H1 (cell line): ENCODE measurements around the gene ZNF837. TPM values are rescaled to one million over a fixed set of nuclear protein-coding genes. Genes with fewer than 3 reads are reported as not detected.

Experiments used
- CTCF ChIA-PET: fragments of 300-600 bp; sonication (Branson Sonifier 250); formaldehyde crosslinking; loops from one replicate; lab custom pipeline; 2021; ENCODE audit not compliant: partially characterized antibody; lab: Charles Lee
- POLR2A ChIA-PET: fragments of 300-600 bp; sonication (Branson Sonifier 250); formaldehyde crosslinking; loops from one replicate; lab custom pipeline; 2021; ENCODE audit warnings: inconsistent platforms; ENCODE audit not compliant: partially characterized antibody; lab: Charles Lee
- DNase-seq, 2 experiments: peaks; one replicate each; pipeline versions ENCODE4 v3.0.0 to v3.0.0-alpha.2; 2010 to 2022; ENCODE audit warnings: low spot score in 2 of 2, low read depth in 1 of 2, mixed read lengths in 1 of 2
- FAIRE-seq: peaks from 2 replicates; lab custom pipeline; 2011; peaks lifted over from hg19 to GRCh38; lab: Jason Lieb, UNC
- H2AFZ ChIP-seq: 2 replicates; pipeline ENCODE4 v1.8.1; 2012; ENCODE audit warnings: low read length, inconsistent platforms
- H2AK5ac ChIP-seq: 2 replicates; pipeline ENCODE4 v1.6.1; 2013; ENCODE audit warnings: low read depth, low read length
- H2BK120ac ChIP-seq: replicated peaks from 2 replicates; pipeline ENCODE3; 2013; ENCODE audit warnings: low read depth, low read length, inconsistent platforms
- H2BK12ac ChIP-seq: 2 replicates; pipeline ENCODE4 v1.6.1; 2013; ENCODE audit warnings: low read depth, low read length
- H2BK15ac ChIP-seq: 2 replicates; pipeline ENCODE4 v1.6.1; 2013; ENCODE audit warnings: low read length
- H2BK20ac ChIP-seq: 2 replicates; pipeline ENCODE4 v1.6.1; 2013; ENCODE audit warnings: low read length
- H2BK5ac ChIP-seq: 2 replicates; pipeline ENCODE4 v1.6.1; 2013; ENCODE audit warnings: low read depth, low read length
- H3K14ac ChIP-seq: 2 replicates; pipeline ENCODE4 v1.6.1; 2013; ENCODE audit warnings: inconsistent platforms; ENCODE audit not compliant: insufficient read length
- H3K18ac ChIP-seq: 2 replicates; pipeline ENCODE4 v1.6.1; 2013; ENCODE audit warnings: low read length; ENCODE audit errors: extremely low read depth
- H3K23ac ChIP-seq: 2 replicates; pipeline ENCODE4 v1.6.1; 2013; ENCODE audit warnings: inconsistent platforms; ENCODE audit not compliant: insufficient read length
- H3K23me2 ChIP-seq: 2 replicates; pipeline ENCODE4 v1.6.1; 2013; ENCODE audit warnings: low read depth, low read length
- H3K27ac ChIP-seq: 2 replicates; pipeline ENCODE4 v1.6.1; 2011; ENCODE audit warnings: low read depth, low read length, inconsistent platforms
- H3K27me3 ChIP-seq, 4 experiments: replicated peaks in 1 of 4; 1 replicate in 1 of 4; 2 replicates in 3 of 4; pipeline versions ENCODE4 v1.6.1 to v1.8.1; 2011 to 2013; ENCODE audit warnings: low read length in 3 of 4, mild to moderate bottlenecking in 3 of 4, inconsistent platforms in 2 of 4, mixed read lengths in 2 of 4, moderate library complexity in 1 of 4; ENCODE audit not compliant: control insufficient read depth in 3 of 4, insufficient read depth in 3 of 4; ENCODE audit errors: extremely low read depth in 1 of 4
- H3K36me3 ChIP-seq, 4 experiments: 2 replicates each; pipeline versions ENCODE4 v1.6.1 to v1.8.1; 2011 to 2013; ENCODE audit warnings: mild to moderate bottlenecking in 4 of 4, low read length in 3 of 4, moderate library complexity in 2 of 4, control low read depth in 1 of 4, inconsistent platforms in 1 of 4; ENCODE audit not compliant: insufficient read depth in 4 of 4, control insufficient read depth in 2 of 4
- H3K4ac ChIP-seq: replicated peaks from 2 replicates; pipeline ENCODE3; 2013; ENCODE audit warnings: low read length, low read depth, mixed read lengths, inconsistent platforms; ENCODE audit not compliant: insufficient read length
- H3K4me1 ChIP-seq, 4 experiments: replicated peaks in 1 of 4; 1 replicate in 1 of 4; 2 replicates in 3 of 4; pipeline versions ENCODE4 v1.6.1 to v1.8.1; 2011 to 2013; ENCODE audit warnings: low read length in 3 of 4, inconsistent platforms in 2 of 4, mixed read lengths in 1 of 4; ENCODE audit not compliant: insufficient read depth in 4 of 4, control insufficient read depth in 3 of 4
- H3K4me2 ChIP-seq, 2 experiments: 2 replicates each; pipeline versions ENCODE4 v1.6.1 to v1.8.1; 2011 to 2013; ENCODE audit warnings: low read depth in 2 of 2, low read length in 2 of 2, control low read depth in 1 of 2, inconsistent platforms in 1 of 2, mild to moderate bottlenecking in 1 of 2; ENCODE audit not compliant: insufficient read depth in 1 of 2
- H3K4me3 ChIP-seq, 4 experiments: fragments of 200-600, 300-600 bp in 1 of 4; sonication (generic), shearing (Covaris generic), sonication (Bioruptor Twin) in 1 of 4; 2 replicates each; pipeline versions ENCODE4 v1.5.1 to v1.8.1; 2011 to 2016; ENCODE audit warnings: low read length in 4 of 4, low read depth in 3 of 4, control low read depth in 2 of 4, inconsistent platforms in 2 of 4, mild to moderate bottlenecking in 2 of 4, mixed read lengths in 1 of 4, moderate library complexity in 1 of 4; ENCODE audit not compliant: insufficient read depth in 2 of 4; ENCODE audit errors: extremely low read depth in 1 of 4
- H3K56ac ChIP-seq: replicated peaks from 2 replicates; pipeline ENCODE3; 2013; ENCODE audit warnings: low read depth, mild to moderate bottlenecking, mixed read lengths, low read length, inconsistent platforms; ENCODE audit not compliant: insufficient read length
- H3K79me1 ChIP-seq: 2 replicates; pipeline ENCODE4 v1.6.1; 2013; ENCODE audit warnings: low read depth, low read length, control low read depth
- H3K79me2 ChIP-seq, 2 experiments: 2 replicates each; pipeline versions ENCODE4 v1.6.1 to v1.8.1; 2012 to 2013; ENCODE audit warnings: low read length in 2 of 2, mild to moderate bottlenecking in 2 of 2, inconsistent platforms in 1 of 2; ENCODE audit not compliant: insufficient read depth in 2 of 2, control insufficient read depth in 1 of 2
- H3K9ac ChIP-seq, 4 experiments: replicated peaks in 1 of 4; 1 replicate in 1 of 4; 2 replicates in 3 of 4; pipeline versions ENCODE4 v1.6.1 to v1.8.1; 2011 to 2013; ENCODE audit warnings: low read depth in 3 of 4, low read length in 3 of 4, control low read depth in 2 of 4, mild to moderate bottlenecking in 2 of 4, moderate library complexity in 2 of 4, inconsistent platforms in 1 of 4; ENCODE audit errors: extremely low read depth in 1 of 4
- H3K9me3 ChIP-seq, 2 experiments: 2 replicates each; pipeline versions ENCODE4 v1.6.1 to v1.8.1; 2012 to 2013; ENCODE audit warnings: mild to moderate bottlenecking in 2 of 2, moderate library complexity in 2 of 2, control low read depth in 1 of 2, inconsistent platforms in 1 of 2, low read depth in 1 of 2, low read length in 1 of 2, mixed read lengths in 1 of 2; ENCODE audit not compliant: insufficient read depth in 2 of 2
- H4K20me1 ChIP-seq, 2 experiments: replicated peaks in 1 of 2; 2 replicates each; pipeline versions ENCODE3 to v1.8.1; 2011 to 2013; ENCODE audit warnings: inconsistent platforms in 2 of 2, low read length in 2 of 2, mild to moderate bottlenecking in 1 of 2; ENCODE audit not compliant: insufficient read depth in 2 of 2, control insufficient read depth in 1 of 2
- H4K5ac ChIP-seq: 2 replicates; pipeline ENCODE4 v1.6.1; 2013; ENCODE audit warnings: low read length, low read depth, mixed read lengths, inconsistent platforms; ENCODE audit not compliant: insufficient read length
- H4K8ac ChIP-seq: 2 replicates; pipeline ENCODE4 v1.8.0; 2013; ENCODE audit warnings: mild to moderate bottlenecking, moderate library complexity, low read length, inconsistent platforms; ENCODE audit not compliant: insufficient read depth; ENCODE audit errors: extremely low read depth
- H4K91ac ChIP-seq: replicated peaks from 2 replicates; pipeline ENCODE3; 2013; ENCODE audit warnings: low read length, mixed read lengths, inconsistent platforms; ENCODE audit not compliant: insufficient read length
- ASH2L ChIP-seq: fragments of 200-600, 300-600 bp; sonication (generic); IDR thresholded peaks from one replicate; pipeline ENCODE4 v1.7.1; 2017; ENCODE audit warnings: low read length
- EP300 ChIP-seq, 2 experiments: IDR thresholded peaks; 1 replicate in 1 of 2; 2 replicates in 1 of 2; pipeline ENCODE4 v1.6.1; 2011 to 2012; ENCODE audit warnings: low read depth in 2 of 2, low read length in 2 of 2, mild to moderate bottlenecking in 2 of 2, borderline replicate concordance in 1 of 2, inconsistent platforms in 1 of 2, moderate library complexity in 1 of 2
- GTF2F1 ChIP-seq: IDR thresholded peaks from 2 replicates; pipeline ENCODE4 v1.6.1; 2012; ENCODE audit warnings: low read depth, low read length, improper control_type of control experiment, borderline replicate concordance
- HDAC6 ChIP-seq: IDR thresholded peaks from one replicate; pipeline ENCODE4 v1.7.1; 2012; ENCODE audit warnings: low read depth, mild to moderate bottlenecking, inconsistent platforms, low read length, moderate library complexity
- JUND ChIP-seq: IDR thresholded peaks from 2 replicates; pipeline ENCODE4 v1.6.1; 2011; ENCODE audit warnings: mild to moderate bottlenecking, improper control_type of control experiment, low read length
- KDM4A ChIP-seq: IDR thresholded peaks from one replicate; pipeline ENCODE4 v1.7.1; 2012; ENCODE audit warnings: low read depth, mild to moderate bottlenecking, moderate library complexity, low read length, inconsistent platforms; ENCODE audit not compliant: severe bottlenecking
- POLR2AphosphoS5 ChIP-seq: IDR thresholded peaks from 2 replicates; pipeline ENCODE4 v1.6.1; 2011; ENCODE audit warnings: low read depth, low read length
- RFX5 ChIP-seq: IDR thresholded peaks from 2 replicates; pipeline ENCODE4 v1.6.1; 2011; ENCODE audit warnings: low read depth, low read length, improper control_type of control experiment, borderline replicate concordance
- SRF ChIP-seq: IDR thresholded peaks from 2 replicates; pipeline ENCODE4 v1.6.1; 2011; ENCODE audit warnings: mild to moderate bottlenecking, low read depth, low read length, moderate library complexity
- TCF12 ChIP-seq: IDR thresholded peaks from 2 replicates; pipeline ENCODE4 v1.6.1; 2011; ENCODE audit warnings: low read depth, mild to moderate bottlenecking, low read length
- ZNF274 ChIP-seq: IDR thresholded peaks from 2 replicates; pipeline ENCODE4 v1.7.0; 2012; ENCODE audit warnings: low read length, borderline replicate concordance; ENCODE audit errors: extremely low read depth
- WGBS, 2 experiments: shearing (Covaris generic) in 1 of 2; methylation state at CpG; one replicate each; pipeline versions ENCODE4 v1.1.6 to v1.1.7; 2013 to 2015; ENCODE audit warnings: low lambda C conversion rate in 2 of 2, mixed read lengths in 2 of 2, inconsistent platforms in 1 of 2, low coverage in 1 of 2, missing lambda C conversion rate in 1 of 2; ENCODE audit not compliant: insufficient replicate concordance in 2 of 2, insufficient coverage in 1 of 2, insufficient read length in 1 of 2; ENCODE audit errors: extremely low coverage in 1 of 2, missing lambda C conversion rate in 1 of 2; 5-methylcytosine and 5-hydroxymethylcytosine counted together
- polyA plus RNA-seq, 7 experiments: library from polyadenylated mRNA; depleted of rRNA in 3 of 7; stranded (reverse) in 5 of 7; unstranded in 2 of 7; fragments of >200 nt in 5 of 7; fragments of 200-250 nt in 2 of 7; gene quantifications; 1 replicate in 5 of 7; 2 replicates in 1 of 7; 4 replicates in 1 of 7; pipeline versions ENCODE4 v1.2.1 to v1.2.3, GENCODE V29; 2011 to 2013; ENCODE audit warnings: missing spikeins in 2 of 7, mixed read lengths in 2 of 7
- total RNA-seq: library from RNA; stranded (reverse); fragmentation: NEBNext Ultra II Directional; extraction: Animal tissue kit (Norgen Biotek cat#: 25700); gene quantifications from 2 replicates; pipeline ENCODE4 v1.2.1, GENCODE V29; 2021
- TF ChIP-seq, protein P1 (sequence below), 3 experiments: IDR thresholded peaks; 1 replicate in 2 of 3; 2 replicates in 1 of 3; pipeline versions ENCODE4 v1.5.1 to v1.6.1; 2011; ENCODE audit warnings: low read length in 3 of 3, mild to moderate bottlenecking in 3 of 3, inconsistent platforms in 2 of 3, low read depth in 1 of 3, moderate library complexity in 1 of 3; ENCODE audit not compliant: insufficient read depth in 1 of 3; ENCODE audit errors: control extremely low read depth in 1 of 3

The ZNF837 gene
- total and polyA plus RNA-seq, 2 of the 8 experiments (the other 6 are each of a cell fraction or from before 2014, with no cell fraction given): 1.9 to 3.3 TPM

DNA sequence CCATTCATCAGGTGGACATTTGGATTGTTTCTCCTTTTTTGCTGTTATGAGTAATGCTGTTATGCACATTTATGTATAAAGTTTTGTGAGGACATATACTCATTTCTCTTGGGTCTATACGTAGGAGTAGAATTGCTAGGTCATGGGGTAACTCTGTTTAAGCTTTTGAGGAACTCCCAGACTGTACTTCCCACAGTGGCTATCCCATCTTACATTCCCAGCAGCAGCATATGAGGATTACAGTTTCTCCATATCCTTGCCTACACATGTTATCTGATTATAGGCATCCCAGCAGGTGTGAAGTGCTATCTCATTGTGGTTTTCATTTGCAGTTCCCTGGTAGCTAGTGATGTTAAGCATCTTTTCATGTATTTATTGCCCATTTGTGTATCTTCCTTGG is 48.1 kb downstream of the ZNF837 start:
- 0 out of 7 replicates have a peak, but pooled peaks cover 0 to 3% (median 0%) of the 10 kb centered on the region in 4 experiments for H3K27me3 ChIP-seq
- no peak overlapping the region for H3K14ac ChIP-seq
- H2BK12ac ChIP-seq: no peak overlapping the region
- no peak for DNase-seq
- H3K4me2 ChIP-seq: no peak overlapping the region
- H3K9ac ChIP-seq: no peak overlapping the region
- no peak overlapping the region for H3K23ac ChIP-seq
- no peak overlapping the region for H4K91ac ChIP-seq
- no peak overlapping the region for H3K27ac ChIP-seq
- H3K18ac ChIP-seq: no peak overlapping the region
- peaks cover 2 to 6% of the 10 kb centered on the region in 2 experiments for H4K20me1 ChIP-seq
- no peak for FAIRE-seq
- no peaks in the 10 kb centered on the region; a peak in 1 of 8 replicates for H3K36me3 ChIP-seq
- H4K5ac ChIP-seq: no peak overlapping the region
- no peaks in the 10 kb centered on the region for H3K23me2 ChIP-seq
- H2AFZ ChIP-seq: no peak overlapping the region
- no peak overlapping the region for H4K8ac ChIP-seq
- H2AK5ac ChIP-seq: no peak overlapping the region
- no peak overlapping the region for H3K4ac ChIP-seq
- no peak overlapping the region for H2BK20ac ChIP-seq
- no peak overlapping the region for H2BK5ac ChIP-seq
- H2BK15ac ChIP-seq: no peak overlapping the region
- H3K4me3 ChIP-seq: no peak overlapping the region
- WGBS, 2 experiments: 87% methylated on average over 1 of the region's 1 CpG; no CpG with 5 or more reads in 1 of the 2 experiments
- H3K56ac ChIP-seq: no peak overlapping the region
- POLR2A ChIA-PET: interaction anchor here (1.0 kb wide), 1 partner anchor 14 kb away, joined by 4 read pairs; no protein-coding TSS in a partner anchor
- H3K79me1 ChIP-seq: no peaks in the 10 kb centered on the region
- H3K9me3 ChIP-seq: no peaks in the 10 kb centered on the region
- no peaks in the 10 kb centered on the region for H3K4me1 ChIP-seq
- no peak overlapping the region for H2BK120ac ChIP-seq
- no peaks in the 10 kb centered on the region for H3K79me2 ChIP-seq
- CTCF ChIA-PET: interaction anchor here (0.6 to 1.3 kb wide), 5 partner anchors 8 to 683 kb away, joined by 3 to 4 read pairs (median 3); no protein-coding TSS in a partner anchor
- TF ChIP-seq TCF12: no peak
- no peak for TF ChIP-seq SRF
- no peak for TF ChIP-seq GTF2F1
- no peak for TF ChIP-seq ASH2L
- no peak for TF ChIP-seq HDAC6
- TF ChIP-seq EP300 (IDR thresholded peaks at IDR 0.05; ENCODE audit: borderline replicate concordance in 1 of 2, low read depth in 2 of 2, low read length in 2 of 2): no peak
- TF ChIP-seq, protein P1, sequence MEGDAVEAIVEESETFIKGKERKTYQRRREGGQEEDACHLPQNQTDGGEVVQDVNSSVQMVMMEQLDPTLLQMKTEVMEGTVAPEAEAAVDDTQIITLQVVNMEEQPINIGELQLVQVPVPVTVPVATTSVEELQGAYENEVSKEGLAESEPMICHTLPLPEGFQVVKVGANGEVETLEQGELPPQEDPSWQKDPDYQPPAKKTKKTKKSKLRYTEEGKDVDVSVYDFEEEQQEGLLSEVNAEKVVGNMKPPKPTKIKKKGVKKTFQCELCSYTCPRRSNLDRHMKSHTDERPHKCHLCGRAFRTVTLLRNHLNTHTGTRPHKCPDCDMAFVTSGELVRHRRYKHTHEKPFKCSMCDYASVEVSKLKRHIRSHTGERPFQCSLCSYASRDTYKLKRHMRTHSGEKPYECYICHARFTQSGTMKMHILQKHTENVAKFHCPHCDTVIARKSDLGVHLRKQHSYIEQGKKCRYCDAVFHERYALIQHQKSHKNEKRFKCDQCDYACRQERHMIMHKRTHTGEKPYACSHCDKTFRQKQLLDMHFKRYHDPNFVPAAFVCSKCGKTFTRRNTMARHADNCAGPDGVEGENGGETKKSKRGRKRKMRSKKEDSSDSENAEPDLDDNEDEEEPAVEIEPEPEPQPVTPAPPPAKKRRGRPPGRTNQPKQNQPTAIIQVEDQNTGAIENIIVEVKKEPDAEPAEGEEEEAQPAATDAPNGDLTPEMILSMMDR (IDR thresholded peaks at IDR 0.05; ENCODE audit: control extremely low read depth in 1 of 3, insufficient read depth in 1 of 3, low read depth in 1 of 3, low read length in 3 of 3): no peak
- no peak for TF ChIP-seq POLR2AphosphoS5
- no peak for TF ChIP-seq JUND
- no peak for TF ChIP-seq ZNF274
- no peak for TF ChIP-seq RFX5
- no peak for TF ChIP-seq KDM4A
